ENCODE data around the gene HABP4. TPM values are rescaled to one million over a fixed set of nuclear protein-coding genes. Genes with fewer than 3 reads are reported as not detected.
A peak's percentile ranks its signal among the peaks of the same experiment; 100 is the strongest.
"Not testable (repeated sequence)": the region's sequence is repeated elsewhere in the genome, so short reads cannot be mapped to it uniquely, and the experiment has no call there.

The HABP4 gene
- total RNA-seq, 1 donor from 2014 or later = 22.7 TPM

DNA sequence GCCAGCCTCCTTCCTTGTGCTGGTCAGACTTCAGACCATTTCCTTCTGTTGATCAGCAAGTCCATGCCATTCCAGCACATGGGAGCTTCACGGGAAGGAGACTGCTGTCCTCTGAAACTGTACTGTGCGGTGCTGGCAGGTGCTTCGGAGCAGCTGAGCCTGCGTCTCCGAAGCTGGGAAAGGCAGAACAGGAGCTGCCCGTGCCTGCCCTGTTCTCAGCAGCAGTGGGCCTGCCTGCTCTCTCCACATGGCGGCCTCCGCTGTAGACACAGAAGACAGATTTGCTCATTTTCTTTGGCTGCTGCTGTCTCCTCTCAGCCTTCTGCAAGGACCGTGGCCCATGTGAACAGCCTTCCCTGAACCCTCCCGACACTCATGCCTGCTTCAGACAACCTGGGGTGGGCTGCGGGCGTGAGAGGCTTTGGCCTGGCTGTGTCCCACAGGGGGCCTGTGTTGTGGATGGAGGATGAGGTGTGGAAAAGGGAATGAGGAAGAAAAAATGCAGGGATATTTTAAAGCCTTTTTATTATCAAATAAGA is 43.1 kb downstream of the HABP4 start:
- intact Hi-C loops (cut with micrococcal nuclease) = no loop called here
- DNase-seq = no peak
- no peak for ATAC-seq

GRCh38 chr9:96493757-96494156 is 43.8 kb downstream of the HABP4 start:
- no peak for ATAC-seq
- no peak for DNase-seq
- intact Hi-C loops (cut with micrococcal nuclease) = no loop called here

DNA sequence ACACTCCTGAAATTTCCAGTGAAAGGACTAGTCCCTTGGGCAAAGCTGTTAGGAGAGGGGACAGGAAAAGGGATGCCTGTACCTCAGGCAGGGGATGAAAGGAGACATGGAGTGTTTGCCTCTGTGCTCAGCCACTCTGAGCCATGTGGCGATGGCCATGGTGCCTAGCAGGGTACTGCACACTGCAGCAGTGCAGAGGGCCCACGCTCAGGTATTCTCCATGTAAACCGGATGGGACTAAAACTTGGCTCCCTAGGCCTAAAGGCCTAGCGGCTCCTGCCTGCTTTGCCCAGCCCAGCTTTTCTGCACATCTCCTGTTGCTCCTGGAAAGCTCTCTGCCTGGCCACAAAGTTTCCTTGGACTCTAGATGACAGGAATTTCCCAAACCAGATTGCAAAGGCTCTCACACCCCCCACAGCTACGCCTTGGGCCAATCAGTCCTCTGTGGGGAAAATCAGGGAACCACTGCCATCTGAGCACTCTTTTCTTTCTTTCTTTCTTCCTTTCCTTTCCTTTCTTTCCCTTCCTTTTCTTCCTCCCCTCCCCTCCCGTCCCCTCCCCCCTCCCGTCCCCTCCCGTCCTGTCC is 44.3 kb downstream of the HABP4 start:
- intact Hi-C loops (cut with micrococcal nuclease) = no loop called here
- no peak for ATAC-seq
- no peak for DNase-seq

GRCh38 chr9:96495341-96495740 is 45.4 kb downstream of the HABP4 start:
- intact Hi-C loops (cut with micrococcal nuclease) = no loop called here
- ATAC-seq (no peak), DNase-seq (no peak)

DNA sequence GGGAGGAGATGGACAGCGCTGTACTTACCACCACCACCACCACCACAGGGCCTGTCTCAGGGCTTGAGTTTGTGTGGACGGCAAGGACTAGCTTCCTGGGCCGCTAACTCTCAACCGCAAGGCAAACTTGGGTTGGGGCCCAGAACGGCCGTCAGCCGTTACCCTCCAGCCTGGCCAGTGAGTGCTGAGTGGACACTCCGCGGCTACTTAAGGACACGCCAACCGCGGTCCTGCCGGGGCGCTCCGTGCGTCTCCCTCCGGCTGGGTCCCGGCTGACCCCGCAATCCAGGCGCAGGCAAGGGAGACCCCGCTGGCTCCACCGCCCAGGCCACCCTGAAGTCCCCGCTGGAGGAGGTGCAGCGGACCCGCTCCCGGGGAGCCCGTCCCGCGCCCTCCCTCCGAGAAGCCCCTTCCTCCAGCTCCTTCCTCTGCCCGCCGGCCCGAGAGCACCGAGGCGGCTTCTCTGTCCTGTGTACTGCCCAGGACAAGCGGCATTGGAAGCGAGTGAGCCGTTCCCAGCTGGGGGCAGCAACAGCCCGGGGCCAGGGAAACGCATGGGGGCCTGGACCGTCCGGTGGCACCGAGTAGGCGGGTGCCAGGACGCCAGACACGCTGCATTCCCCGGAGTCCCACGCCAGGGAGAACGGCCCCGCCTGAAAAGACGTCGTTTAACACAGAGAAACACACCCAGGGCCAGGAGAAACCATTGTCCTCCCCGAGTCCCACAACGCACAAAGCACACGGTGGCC is 46.6 kb downstream of the HABP4 start:
- no peak for ATAC-seq
- intact Hi-C loops (cut with micrococcal nuclease) = no loop called here
- no peak for DNase-seq

- no peak for ATAC-seq
- intact Hi-C loops (cut with micrococcal nuclease) = no loop called here
Observed at GRCh38 chr9:96497117-96497399, 47.1 kb downstream of the HABP4 start.

GRCh38 chr9:96498796-96499195 is 48.8 kb downstream of the HABP4 start:
- DNase-seq = no peak
- ATAC-seq = no peak
- intact Hi-C loops (cut with micrococcal nuclease) = no loop called here

More at GRCh38 chr9:96497117-96497399, 47.1 kb downstream of the HABP4 start:
- DNase-seq = no peak

DNA sequence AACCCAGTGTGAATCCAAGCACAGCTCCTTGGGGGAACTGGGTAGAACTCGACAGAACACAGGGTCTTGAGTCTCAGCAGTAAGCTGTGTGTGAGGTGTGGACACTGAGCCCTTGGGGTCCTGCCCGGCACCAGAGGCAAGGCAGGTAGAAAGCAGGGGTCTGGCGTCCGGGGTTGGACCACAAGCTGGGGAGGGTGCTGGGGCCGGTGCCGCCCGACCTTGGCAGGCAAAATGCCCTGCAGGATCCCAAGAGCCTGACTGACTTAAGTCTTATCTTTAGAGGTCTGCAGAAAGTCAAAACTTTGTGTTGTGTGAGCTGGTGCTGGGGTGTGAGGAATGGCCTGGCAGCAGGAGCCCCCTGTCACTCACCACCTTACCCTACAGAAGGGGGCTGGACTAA is 49.3 kb downstream of the HABP4 start:
- DNase-seq = no peak
- intact Hi-C loops (cut with micrococcal nuclease) = no loop called here
- peak; percentile 8 for ATAC-seq

DNA sequence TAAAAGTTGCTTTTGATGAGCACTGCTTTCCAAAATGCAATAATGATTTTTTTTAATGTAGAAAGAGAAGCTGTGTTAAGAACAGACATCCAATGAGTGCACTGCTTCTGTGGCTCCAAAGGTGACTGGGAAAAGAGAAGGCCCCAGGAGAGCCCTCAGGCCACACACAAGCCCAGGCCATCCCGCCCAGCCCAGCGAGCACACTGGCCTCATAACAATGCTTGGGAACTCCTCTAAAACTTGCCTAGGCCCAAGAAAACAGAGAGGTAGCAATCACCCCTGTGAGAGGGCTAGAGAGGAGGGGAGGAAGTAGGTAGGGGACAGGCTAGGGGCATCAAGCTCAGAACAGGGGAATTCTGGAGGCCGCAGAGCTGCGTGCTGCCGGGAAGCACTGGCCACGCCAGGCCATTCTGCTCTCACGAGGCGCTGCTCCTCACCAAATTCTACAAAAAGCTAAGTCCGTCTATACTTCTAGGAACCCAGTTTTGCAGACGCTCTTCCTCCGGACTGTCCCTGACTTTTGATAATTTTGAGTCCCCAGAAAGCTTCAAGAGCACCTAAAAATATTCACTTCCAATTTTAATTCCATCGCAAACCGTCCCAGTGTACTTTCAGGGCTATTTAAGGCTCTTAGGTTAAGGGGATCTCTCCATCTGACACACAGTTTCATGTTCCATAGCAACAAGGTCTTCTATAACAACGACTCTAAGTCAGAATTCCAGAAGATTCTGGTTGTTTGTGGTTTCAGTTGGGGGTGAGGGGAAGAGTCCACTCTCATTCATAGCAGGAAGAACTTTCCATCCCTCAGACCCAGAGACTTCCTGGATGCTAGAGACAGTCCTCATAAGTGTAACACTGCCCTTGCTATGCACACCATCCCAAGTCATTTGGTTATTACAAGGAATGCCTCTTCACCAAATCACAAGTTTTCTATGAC is 51.0 kb downstream of the HABP4 start:
- no peak for DNase-seq
- no peak for ATAC-seq
- intact Hi-C loops (cut with micrococcal nuclease) = no loop called here

GRCh38 chr9:96501633-96502538 is 51.9 kb downstream of the HABP4 start:
- no peak for DNase-seq
- no peak for ATAC-seq
- intact Hi-C loops (cut with micrococcal nuclease) = no loop called here

GRCh38 chr9:96502539-96503373 is 52.8 kb downstream of the HABP4 start:
- intact Hi-C loops (cut with micrococcal nuclease) = no loop called here
- ATAC-seq (peak; percentile 44), DNase-seq (no peak)

DNA sequence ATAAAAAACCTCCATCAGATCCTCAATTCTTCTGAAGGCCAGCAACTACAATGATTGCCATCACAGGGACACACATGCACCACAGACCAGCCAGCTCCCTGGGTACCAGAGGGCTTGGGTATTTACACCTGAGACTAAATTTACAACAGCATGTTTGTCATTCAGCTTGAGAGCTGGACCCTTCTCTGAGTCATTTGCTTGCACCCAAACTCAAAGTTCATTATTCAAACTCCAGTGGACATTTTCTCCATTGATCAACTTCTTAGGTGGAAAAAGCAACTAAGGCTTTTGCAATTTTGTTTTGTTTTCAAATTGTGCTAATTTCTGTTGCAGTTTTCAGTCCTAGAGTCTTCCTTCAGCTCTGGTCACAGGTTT is 53.4 kb downstream of the HABP4 start:
- ATAC-seq; intact Hi-C loops (cut with micrococcal nuclease); DNase-seq: not testable (repeated sequence)

DNA sequence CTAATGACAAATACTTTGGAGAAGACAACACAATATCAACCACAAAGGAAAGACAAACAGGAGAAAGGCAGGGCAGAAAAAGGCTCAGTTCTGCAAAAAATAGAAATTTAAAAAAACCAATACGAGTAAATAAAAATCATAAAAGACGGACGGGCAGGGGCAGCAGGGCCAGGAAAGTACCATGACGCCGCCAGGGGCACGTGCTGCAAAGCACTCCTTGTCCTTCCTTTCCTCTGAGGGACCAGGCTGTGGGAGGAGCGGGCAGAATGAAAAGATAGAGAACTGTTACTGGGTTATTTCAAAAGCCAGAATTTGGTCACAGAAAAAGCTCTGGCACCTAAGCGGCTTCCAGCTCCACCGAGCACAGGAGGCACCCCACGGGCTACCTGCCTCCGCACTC is 53.9 kb downstream of the HABP4 start:
- ATAC-seq (no peak), DNase-seq (no peak)
- intact Hi-C loops (cut with micrococcal nuclease) = no loop called here

- DNase-seq (no peak), ATAC-seq (peak; percentile 32)
- intact Hi-C loops (cut with micrococcal nuclease) = no loop called here
Observed at GRCh38 chr9:96505316-96505991, 55.5 kb downstream of the HABP4 start.

DNA sequence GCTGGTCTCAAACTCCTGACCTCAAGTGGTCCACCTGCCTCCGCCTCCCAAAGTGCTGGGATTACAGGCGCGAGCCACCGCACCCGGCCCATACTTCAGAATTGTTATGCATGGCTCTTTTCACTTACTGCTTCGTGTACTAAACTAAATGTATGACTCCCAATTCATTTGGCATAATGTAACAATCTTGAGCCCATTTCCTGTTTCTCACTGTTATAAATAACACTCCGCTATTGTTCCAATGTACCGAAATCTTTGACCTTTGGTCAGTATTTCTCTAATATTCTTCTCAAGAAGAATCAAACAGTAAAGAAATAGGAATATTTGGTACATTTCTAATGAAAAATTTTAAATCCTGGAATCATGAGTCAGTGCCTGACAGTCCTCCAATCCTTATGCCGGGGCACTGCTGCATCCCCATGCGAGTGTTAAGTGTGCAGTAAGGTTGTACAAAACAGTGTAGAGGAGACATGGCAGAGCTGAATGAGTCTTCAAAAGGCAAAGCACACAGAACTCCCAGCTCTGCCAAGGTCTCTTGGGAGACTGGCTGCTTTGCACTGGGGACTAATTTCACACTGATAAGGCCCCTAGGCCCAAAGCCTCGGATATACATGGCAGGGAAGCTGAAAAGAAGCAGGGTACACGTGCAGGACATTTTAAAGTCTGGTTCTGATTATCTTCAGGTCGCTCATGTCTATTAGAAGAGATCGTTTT is 58.4 kb downstream of the HABP4 start:
- peak; percentile 86 for ATAC-seq
- no peak for DNase-seq
- intact Hi-C loops (cut with micrococcal nuclease) = no loop called here

- intact Hi-C loops (cut with micrococcal nuclease) = no loop called here
- ATAC-seq (no peak), DNase-seq (no peak)
Observed at GRCh38 chr9:96509026-96509425, 59.1 kb downstream of the HABP4 start.

- DNase-seq (no peak), ATAC-seq (no peak)
- intact Hi-C loops (cut with micrococcal nuclease) = no loop called here
Observed at GRCh38 chr9:96509848-96510247, 59.9 kb downstream of the HABP4 start.

Measured in left ventricle myocardium superior (tissue), 1 donor.